ENCODE measurements around the gene BCL2. TPM values are rescaled to one million over a fixed set of nuclear protein-coding genes. Genes with fewer than 3 reads are reported as not detected.

Gene BCL2
- total RNA-seq, 4 donors from 2014 or later = 25.2 to 39.0 (median 36.1) TPM

- Histone ChIP-seq H3K36me3 (peaks cover 33 to 96% (median 71%) of the 10 kb centered on the region in 4 donors), H3K4me1 (peaks cover 15 to 27% (median 21%) of the 10 kb centered on the region in 4 donors), H3K4me3 (no peak overlapping the region), H3K27me3 (no peaks in the 10 kb centered on the region), H3K27ac (replicated peaks in 1 of 4) (no peak overlapping the region), H3K9me3 (no peaks in the 10 kb centered on the region)
- TF ChIP-seq POLR2A (IDR thresholded peaks at IDR 0.05; ENCODE audit: low read depth) (no peak), EP300 (IDR thresholded peaks at IDR 0.05) (no peak), POLR2AphosphoS5 (IDR thresholded peaks at IDR 0.05) (no peak)
- TF ChIP-seq, protein P1, sequence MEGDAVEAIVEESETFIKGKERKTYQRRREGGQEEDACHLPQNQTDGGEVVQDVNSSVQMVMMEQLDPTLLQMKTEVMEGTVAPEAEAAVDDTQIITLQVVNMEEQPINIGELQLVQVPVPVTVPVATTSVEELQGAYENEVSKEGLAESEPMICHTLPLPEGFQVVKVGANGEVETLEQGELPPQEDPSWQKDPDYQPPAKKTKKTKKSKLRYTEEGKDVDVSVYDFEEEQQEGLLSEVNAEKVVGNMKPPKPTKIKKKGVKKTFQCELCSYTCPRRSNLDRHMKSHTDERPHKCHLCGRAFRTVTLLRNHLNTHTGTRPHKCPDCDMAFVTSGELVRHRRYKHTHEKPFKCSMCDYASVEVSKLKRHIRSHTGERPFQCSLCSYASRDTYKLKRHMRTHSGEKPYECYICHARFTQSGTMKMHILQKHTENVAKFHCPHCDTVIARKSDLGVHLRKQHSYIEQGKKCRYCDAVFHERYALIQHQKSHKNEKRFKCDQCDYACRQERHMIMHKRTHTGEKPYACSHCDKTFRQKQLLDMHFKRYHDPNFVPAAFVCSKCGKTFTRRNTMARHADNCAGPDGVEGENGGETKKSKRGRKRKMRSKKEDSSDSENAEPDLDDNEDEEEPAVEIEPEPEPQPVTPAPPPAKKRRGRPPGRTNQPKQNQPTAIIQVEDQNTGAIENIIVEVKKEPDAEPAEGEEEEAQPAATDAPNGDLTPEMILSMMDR (IDR thresholded peaks at IDR 0.05) = no peak
- no peak for DNase-seq (ENCODE audit: extremely low spot score)
- WGBS = 92% methylated on average over 7 of the region's 7 CpGs
- intact Hi-C loops (cut with DNase I) = no loop called here
These were observed 29.1 kb upstream of the BCL2 start for GRCh38 chr18:63348508-63349136.

DNA sequence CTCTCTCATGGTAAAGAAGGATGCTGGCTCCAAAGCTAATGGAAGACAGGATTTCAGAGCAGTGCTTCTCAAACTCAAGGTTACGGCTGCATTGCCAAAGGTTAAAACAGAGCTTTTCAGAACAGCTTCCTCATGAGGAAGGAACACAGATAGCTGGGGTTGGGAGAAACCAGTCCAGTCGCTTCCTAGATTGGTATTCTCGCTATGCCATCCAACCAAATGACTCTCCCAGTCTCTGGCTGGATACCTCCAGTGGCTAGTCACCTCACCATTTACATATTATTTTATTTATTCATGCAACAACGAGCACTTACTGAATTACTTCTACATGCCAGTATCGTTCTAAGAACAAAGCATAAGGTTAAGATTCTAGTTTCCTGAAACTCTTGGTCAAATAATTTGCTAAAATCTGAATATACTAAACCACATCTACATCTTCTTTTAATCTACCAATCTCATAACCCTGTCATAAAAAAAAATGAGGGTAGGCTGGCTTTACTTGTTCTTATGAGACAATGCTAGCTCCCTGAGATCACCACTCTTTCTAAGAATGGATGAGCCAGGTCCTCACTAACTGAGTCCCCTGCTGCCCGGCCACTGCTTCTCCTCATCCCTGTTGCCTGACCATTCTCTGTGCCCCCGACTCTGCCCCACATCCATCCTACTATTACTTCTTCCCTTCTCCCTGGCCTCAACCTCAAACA is 27.1 kb upstream of the BCL2 start:
- intact Hi-C loops (cut with DNase I) = no loop called here
- H3K36me3 ChIP-seq = peaks cover 34 to 96% (median 72%) of the 10 kb centered on the region in 4 donors
- 87% methylated on average over 7 of the region's 7 CpGs for WGBS
- H3K9me3 ChIP-seq = no peaks in the 10 kb centered on the region
- peak overlapping the region; percentile 5 to 54 (median 32) for H3K27ac ChIP-seq (replicated peaks in 1 of 4)
- peaks cover 18 to 27% (median 22%) of the 10 kb centered on the region in 4 donors for H3K4me1 ChIP-seq
- TF ChIP-seq POLR2A (IDR thresholded peaks at IDR 0.05; ENCODE audit: low read depth) (no peak), EP300 (IDR thresholded peaks at IDR 0.05) (no peak), POLR2AphosphoS5 (IDR thresholded peaks at IDR 0.05) (no peak)
- TF ChIP-seq, protein P1 (IDR thresholded peaks at IDR 0.05) = no peak
- no peaks in the 10 kb centered on the region for H3K27me3 ChIP-seq
- H3K4me3 ChIP-seq = no peak overlapping the region
- DNase-seq (ENCODE audit: extremely low spot score) = no peak

DNA sequence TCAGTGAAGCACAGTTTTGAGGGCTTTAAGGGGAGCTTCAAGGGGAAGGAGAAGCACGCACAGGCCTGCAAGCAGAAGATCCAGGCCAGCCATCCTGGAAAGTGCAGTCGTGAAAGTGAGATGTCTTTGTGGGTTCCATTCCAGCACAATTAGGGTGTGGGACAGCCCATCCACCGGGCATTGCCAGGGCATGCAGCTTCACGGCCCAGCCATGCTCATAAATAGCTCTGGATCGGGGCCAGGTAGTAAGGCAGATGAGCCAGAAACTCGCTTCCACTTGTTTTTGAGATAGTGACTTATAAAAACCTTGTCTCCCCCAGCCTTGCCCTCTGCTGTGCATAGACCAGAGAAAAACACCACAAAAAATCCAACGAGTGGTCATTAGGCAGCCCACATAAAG is 26.5 kb upstream of the BCL2 start:
- H3K4me3 ChIP-seq = no peak overlapping the region
- intact Hi-C loops (cut with DNase I) = no loop called here
- no peaks in the 10 kb centered on the region for H3K9me3 ChIP-seq
- 43% methylated on average over 7 of the region's 7 CpGs for WGBS
- H3K36me3 ChIP-seq = peaks cover 29 to 96% (median 69%) of the 10 kb centered on the region in 4 donors
- DNase-seq (ENCODE audit: extremely low spot score) = no peak
- TF ChIP-seq POLR2AphosphoS5 (IDR thresholded peaks at IDR 0.05) (no peak), EP300 (IDR thresholded peaks at IDR 0.05) (no peak), POLR2A (IDR thresholded peaks at IDR 0.05; ENCODE audit: low read depth) (no peak)
- TF ChIP-seq, protein P1 (IDR thresholded peaks at IDR 0.05) = no peak
- H3K4me1 ChIP-seq = peaks cover 18 to 27% (median 22%) of the 10 kb centered on the region in 4 donors
- H3K27me3 ChIP-seq = no peaks in the 10 kb centered on the region
- peak overlapping the region; percentile 5 to 54 (median 32) for H3K27ac ChIP-seq (replicated peaks in 1 of 4)

GRCh38 chr18:63344918-63345317 is 25.3 kb upstream of the BCL2 start:
- Histone ChIP-seq H3K4me1 (peaks cover 18 to 27% (median 22%) of the 10 kb centered on the region in 4 donors), H3K9me3 (no peaks in the 10 kb centered on the region), H3K27ac (replicated peaks in 1 of 4) (no peak overlapping the region), H3K4me3 (no peak overlapping the region), H3K27me3 (no peaks in the 10 kb centered on the region), H3K36me3 (peaks cover 29 to 96% (median 67%) of the 10 kb centered on the region in 4 donors)
- DNase-seq (ENCODE audit: extremely low spot score) = no peak
- 95% methylated on average over 2 of the region's 2 CpGs for WGBS
- intact Hi-C loops (cut with DNase I) = loop anchor here (5.0 kb wide), 1 partner anchor 97 kb away; no protein-coding TSS in a partner anchor
- TF ChIP-seq, protein P1 (IDR thresholded peaks at IDR 0.05) = no peak
- TF ChIP-seq POLR2AphosphoS5 (IDR thresholded peaks at IDR 0.05) (no peak), POLR2A (IDR thresholded peaks at IDR 0.05; ENCODE audit: low read depth) (no peak), EP300 (IDR thresholded peaks at IDR 0.05) (no peak)
